ENCODE measurements around the gene CDX1.

Gene CDX1

GRCh38 chr5:150189728-150190502 lies 23.3 kb downstream of the CDX1 start, which contains the start of gene SLC6A7:
Gene SLC6A7 (plus strand): TSS chr5:150190062. CDS start chr5:150190328, 266 bp downstream.
- H3K27ac ChIP-seq: no peak within 1 kb of the TSS
- H3K27me3 ChIP-seq (replicated peaks): peaks cover 33% of the 10 kb centered on the region
- no peak within 1 kb of the TSS for H3K4me3 ChIP-seq (ENCODE audit: low read depth, low read length)
- in situ Hi-C loops (cut with HindIII; ENCODE audit: low pct_ligation_motif_present, low sequenced_read_pairs): no loop called here
- TF ChIP-seq, protein P1, sequence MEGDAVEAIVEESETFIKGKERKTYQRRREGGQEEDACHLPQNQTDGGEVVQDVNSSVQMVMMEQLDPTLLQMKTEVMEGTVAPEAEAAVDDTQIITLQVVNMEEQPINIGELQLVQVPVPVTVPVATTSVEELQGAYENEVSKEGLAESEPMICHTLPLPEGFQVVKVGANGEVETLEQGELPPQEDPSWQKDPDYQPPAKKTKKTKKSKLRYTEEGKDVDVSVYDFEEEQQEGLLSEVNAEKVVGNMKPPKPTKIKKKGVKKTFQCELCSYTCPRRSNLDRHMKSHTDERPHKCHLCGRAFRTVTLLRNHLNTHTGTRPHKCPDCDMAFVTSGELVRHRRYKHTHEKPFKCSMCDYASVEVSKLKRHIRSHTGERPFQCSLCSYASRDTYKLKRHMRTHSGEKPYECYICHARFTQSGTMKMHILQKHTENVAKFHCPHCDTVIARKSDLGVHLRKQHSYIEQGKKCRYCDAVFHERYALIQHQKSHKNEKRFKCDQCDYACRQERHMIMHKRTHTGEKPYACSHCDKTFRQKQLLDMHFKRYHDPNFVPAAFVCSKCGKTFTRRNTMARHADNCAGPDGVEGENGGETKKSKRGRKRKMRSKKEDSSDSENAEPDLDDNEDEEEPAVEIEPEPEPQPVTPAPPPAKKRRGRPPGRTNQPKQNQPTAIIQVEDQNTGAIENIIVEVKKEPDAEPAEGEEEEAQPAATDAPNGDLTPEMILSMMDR (IDR thresholded peaks at IDR 0.05; ENCODE audit: low read depth, low read length, missing control alignments): no peak
- H3K36me3 ChIP-seq (replicated peaks): no peaks in the 10 kb centered on the region
- no peak for DNase-seq

GRCh38 chr5:150190503-150190979 lies 24.0 kb downstream of the CDX1 start:
- H3K27ac ChIP-seq: no peak overlapping the region
- DNase-seq: no peak
- in situ Hi-C loops (cut with HindIII; ENCODE audit: low pct_ligation_motif_present, low sequenced_read_pairs): no loop called here
- TF ChIP-seq, protein P1 (IDR thresholded peaks at IDR 0.05; ENCODE audit: low read depth, low read length, missing control alignments): no peak
- no peak overlapping the region for H3K4me3 ChIP-seq (ENCODE audit: low read depth, low read length)
- H3K27me3 ChIP-seq (replicated peaks): peaks cover 33% of the 10 kb centered on the region
- H3K36me3 ChIP-seq (replicated peaks): no peaks in the 10 kb centered on the region

DNA sequence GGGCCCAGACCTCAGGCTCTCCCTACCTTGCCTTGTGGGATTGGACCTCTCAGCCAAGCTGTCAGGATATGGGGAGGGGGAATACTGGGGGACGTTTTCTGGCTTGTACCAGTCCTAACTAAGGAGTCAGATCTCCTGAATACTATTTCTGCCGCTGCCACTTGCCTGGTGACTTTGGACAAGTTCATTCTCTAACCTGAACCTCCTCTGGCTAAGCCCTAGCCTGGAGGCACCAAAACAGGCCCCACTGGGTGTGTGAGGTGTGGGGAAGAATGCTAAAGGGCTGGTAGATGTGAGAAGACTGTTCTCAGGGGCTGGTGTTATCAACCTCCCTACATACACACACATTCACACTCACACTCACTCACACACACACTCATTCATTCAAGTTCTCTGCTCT lies 24.4 kb downstream of the CDX1 start:
- Histone ChIP-seq H3K4me3 (ENCODE audit: low read depth, low read length) (no peak overlapping the region), H3K36me3 (replicated peaks) (no peaks in the 10 kb centered on the region), H3K27ac (no peak overlapping the region), H3K27me3 (replicated peaks) (peaks cover 33% of the 10 kb centered on the region)
- DNase-seq: no peak
- TF ChIP-seq, protein P1 (IDR thresholded peaks at IDR 0.05; ENCODE audit: low read depth, low read length, missing control alignments): no peak
- in situ Hi-C loops (cut with HindIII; ENCODE audit: low pct_ligation_motif_present, low sequenced_read_pairs): no loop called here

DNA sequence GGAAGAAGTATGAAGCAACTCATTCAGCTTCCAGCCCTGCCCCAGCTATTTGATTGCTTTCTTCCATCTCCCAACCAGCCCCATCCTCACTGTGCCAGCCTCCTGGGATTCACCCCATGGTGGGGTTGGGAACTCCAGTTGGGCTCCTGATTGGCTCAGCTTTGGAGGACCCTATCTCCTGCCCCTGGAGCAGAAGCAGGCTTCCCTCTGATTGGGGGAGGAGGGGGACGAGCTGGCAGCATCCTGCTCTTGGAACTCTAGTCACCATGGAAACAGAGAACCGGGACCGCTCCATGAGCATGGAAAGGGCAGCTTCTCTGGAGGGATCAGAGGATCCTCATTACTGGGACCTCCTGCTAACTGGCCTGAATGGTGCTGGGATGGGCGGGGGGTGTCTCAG lies 25.9 kb downstream of the CDX1 start:
- in situ Hi-C loops (cut with HindIII; ENCODE audit: low pct_ligation_motif_present, low sequenced_read_pairs): no loop called here
- TF ChIP-seq, protein P1 (IDR thresholded peaks at IDR 0.05; ENCODE audit: low read depth, low read length, missing control alignments): no peak
- no peak overlapping the region for H3K4me3 ChIP-seq (ENCODE audit: low read depth, low read length)
- no peak overlapping the region for H3K27ac ChIP-seq
- no peaks in the 10 kb centered on the region for H3K36me3 ChIP-seq (replicated peaks)
- H3K27me3 ChIP-seq (replicated peaks): peaks cover 33% of the 10 kb centered on the region
- no peak for DNase-seq

DNA sequence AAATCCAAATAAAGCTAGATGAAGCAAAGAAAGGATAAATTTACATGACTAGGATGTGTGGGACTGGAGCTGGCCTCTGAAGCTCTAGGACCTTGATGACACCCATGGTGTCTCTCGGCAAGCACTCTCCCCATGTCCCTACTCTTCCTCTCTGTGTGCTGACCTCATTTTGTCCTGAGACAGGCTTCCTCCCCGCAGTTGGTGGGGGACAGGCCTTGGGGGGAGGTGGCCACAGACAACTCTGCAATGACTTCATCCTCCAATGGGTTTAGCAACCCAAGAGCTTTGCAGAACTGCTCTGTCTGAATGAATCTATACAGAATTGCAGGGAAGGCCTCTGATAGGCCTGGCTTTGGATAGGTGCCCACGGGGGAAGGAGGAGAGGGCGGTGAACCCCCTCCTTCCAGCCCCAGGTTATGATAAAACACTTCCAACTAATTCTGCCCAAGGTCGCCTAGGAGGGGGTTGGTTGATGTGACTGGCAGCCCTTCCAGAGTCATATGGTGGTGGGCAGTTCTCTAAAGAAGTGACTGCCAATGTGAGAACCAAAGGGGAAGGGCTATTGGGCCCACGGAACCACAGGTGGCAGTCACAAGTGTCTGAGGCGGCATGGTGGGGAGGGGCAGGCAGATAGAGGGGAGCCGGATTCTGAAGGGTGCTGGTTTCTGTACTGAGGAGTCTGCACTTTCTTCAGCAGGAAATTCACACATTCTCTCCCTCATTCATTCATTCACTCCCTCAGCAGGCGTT lies 29.3 kb downstream of the CDX1 start:
- H3K27me3 ChIP-seq (replicated peaks): peaks cover 10% of the 10 kb centered on the region
- no peak overlapping the region for H3K27ac ChIP-seq
- TF ChIP-seq, protein P1 (IDR thresholded peaks at IDR 0.05; ENCODE audit: low read depth, low read length, missing control alignments): no peak
- H3K36me3 ChIP-seq (replicated peaks): no peaks in the 10 kb centered on the region
- DNase-seq: no peak
- in situ Hi-C loops (cut with HindIII; ENCODE audit: low pct_ligation_motif_present, low sequenced_read_pairs): no loop called here
- H3K4me3 ChIP-seq (ENCODE audit: low read depth, low read length): no peak overlapping the region

All from brain microvascular endothelial cell (primary cell).